Measurements from ENCODE around the gene CEP70. TPM values are rescaled to one million over a fixed set of nuclear protein-coding genes. Genes with fewer than 3 reads are reported as not detected.

Gene CEP70
- total and polyA plus RNA-seq, 10 of the 15 experiments (the other 5 are each of a cell fraction or from before 2014, with no cell fraction given): 1.4 to 9.3 (median 2.2) TPM

DNA sequence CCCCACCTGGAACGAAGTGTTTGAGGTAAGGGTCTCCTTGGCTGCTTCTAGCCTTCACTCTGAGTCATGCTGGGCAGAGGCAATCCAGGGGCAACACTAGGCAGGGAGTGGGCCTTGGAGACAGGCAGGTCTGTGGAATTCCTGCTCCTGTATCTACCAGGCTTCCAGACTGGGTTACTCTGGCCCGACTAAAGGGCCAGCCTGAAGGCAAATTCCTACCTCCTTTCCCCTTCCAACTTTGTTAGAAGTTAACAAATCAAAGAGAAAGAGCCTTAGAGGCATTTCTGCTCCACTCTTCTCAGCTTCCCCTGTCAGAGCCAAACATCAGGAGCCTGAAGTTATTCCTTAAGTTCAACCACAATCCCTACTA, 129.6 kb downstream of the CEP70 start:
- ChIA-PET POLR2A (no interaction called here), CTCF (no interaction called here), RAD21 (ENCODE audit: unreplicated experiment) (no interaction called here), SMC1A (ENCODE audit: uncharacterized antibody, unreplicated experiment) (interaction anchor here (1.3 kb wide), 1 partner anchor 129 kb away, joined by 4 read pairs; no protein-coding TSS in a partner anchor)
- 5% methylated on average over 2 of the region's 2 CpGs for WGBS (ENCODE audit: insufficient coverage, insufficient replicate concordance, low lambda C conversion rate, missing lambda C conversion rate)
- no peaks in the 10 kb centered on the region for H3K79me2 ChIP-seq (ENCODE audit: control insufficient read depth, insufficient read depth, low read length)
- intact Hi-C loops (cut with micrococcal nuclease; ENCODE audit: unreplicated experiment): no loop called here
- H3K4me3 ChIP-seq: no peak overlapping the region
- no peak overlapping the region for H3K27ac ChIP-seq (ENCODE audit: control insufficient read depth, insufficient read depth)
- H3K9ac ChIP-seq (ENCODE audit: control insufficient read depth, insufficient read depth, low read length): no peak overlapping the region
- no peak overlapping the region for H2AFZ ChIP-seq (ENCODE audit: control insufficient read depth, low read depth, low read length)
- FAIRE-seq (no peak), ATAC-seq (no peak), DNase-seq (ENCODE audit: low read depth, low spot score) (no peak)
- no peaks in the 10 kb centered on the region for H4K20me1 ChIP-seq (ENCODE audit: control insufficient read depth, insufficient read depth)
- BruUV-seq (replicated peaks): no TSS peak
- no peaks in the 10 kb centered on the region for H3K4me1 ChIP-seq (ENCODE audit: control insufficient read depth, insufficient read depth, low read length)
- H3K36me3 ChIP-seq (ENCODE audit: control insufficient read depth in 2 of 2, insufficient read depth in 2 of 2, low read length in 1 of 2): no peaks in the 10 kb centered on the region
- no peak overlapping the region for H3K4me2 ChIP-seq (ENCODE audit: control insufficient read depth, insufficient read depth)
- no peaks in the 10 kb centered on the region for H3K9me3 ChIP-seq (replicated peaks; ENCODE audit: control insufficient read depth, insufficient read depth, low read length)
- H3K27me3 ChIP-seq (replicated peaks in 1 of 2; ENCODE audit: control insufficient read depth in 2 of 2, insufficient read depth in 2 of 2, low read length in 1 of 2): no peaks in the 10 kb centered on the region; a peak in 3 of 4 replicates
- in situ Hi-C loops (cut with MboI): no loop called here
- TF ChIP-seq ATF7 (IDR thresholded peaks at IDR 0.05; ENCODE audit: low read depth) (no peak), ZNF622 (IDR thresholded peaks at IDR 0.05) (no peak), STAT3 (IDR thresholded peaks at IDR 0.05; ENCODE audit: low read depth, low read length) (no peak), ZNF217 (IDR thresholded peaks at IDR 0.05) (no peak), MTA3 (IDR thresholded peaks at IDR 0.05; ENCODE audit: borderline replicate concordance, low read length) (no peak), ZZZ3 (IDR thresholded peaks at IDR 0.05; ENCODE audit: control insufficient read depth, insufficient read length, low read depth) (no peak), ZNF24 (IDR thresholded peaks at IDR 0.05) (no peak), SUPT20H (IDR thresholded peaks at IDR 0.05; ENCODE audit: borderline replicate concordance, control insufficient read depth, low read depth, low read length) (no peak), YY1 (IDR thresholded peaks at IDR 0.05; ENCODE audit: low read depth, low read length) (no peak), RFX5 (IDR thresholded peaks at IDR 0.05; ENCODE audit: low read depth, low read length) (no peak), NR2C1 (IDR thresholded peaks at IDR 0.05) (no peak), EED (IDR thresholded peaks at IDR 0.05; ENCODE audit: low read depth) (no peak), YBX1 (IDR thresholded peaks at IDR 0.05) (no peak), ASH2L (IDR thresholded peaks at IDR 0.05; ENCODE audit: borderline replicate concordance, low read depth) (no peak), TCF3 (IDR thresholded peaks at IDR 0.05; ENCODE audit: borderline replicate concordance, insufficient read depth, low read depth, low read length) (no peak), EGR1 (IDR thresholded peaks at IDR 0.05; ENCODE audit: borderline replicate concordance in 1 of 2, low read depth in 2 of 2, low read length in 2 of 2) (no peak), HSF1 (IDR thresholded peaks at IDR 0.05; ENCODE audit: low read depth, low read length) (no peak), ATF2 (IDR thresholded peaks at IDR 0.05; ENCODE audit: low read length) (no peak)
- TF ChIP-seq, protein P1, sequence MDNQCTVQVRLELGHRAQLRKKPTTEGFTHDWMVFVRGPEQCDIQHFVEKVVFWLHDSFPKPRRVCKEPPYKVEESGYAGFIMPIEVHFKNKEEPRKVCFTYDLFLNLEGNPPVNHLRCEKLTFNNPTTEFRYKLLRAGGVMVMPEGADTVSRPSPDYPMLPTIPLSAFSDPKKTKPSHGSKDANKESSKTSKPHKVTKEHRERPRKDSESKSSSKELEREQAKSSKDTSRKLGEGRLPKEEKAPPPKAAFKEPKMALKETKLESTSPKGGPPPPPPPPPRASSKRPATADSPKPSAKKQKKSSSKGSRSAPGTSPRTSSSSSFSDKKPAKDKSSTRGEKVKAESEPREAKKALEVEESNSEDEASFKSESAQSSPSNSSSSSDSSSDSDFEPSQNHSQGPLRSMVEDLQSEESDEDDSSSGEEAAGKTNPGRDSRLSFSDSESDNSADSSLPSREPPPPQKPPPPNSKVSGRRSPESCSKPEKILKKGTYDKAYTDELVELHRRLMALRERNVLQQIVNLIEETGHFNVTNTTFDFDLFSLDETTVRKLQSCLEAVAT (IDR thresholded peaks at IDR 0.05): no peak

Data from GM12878 (cell line).